DMS79 treated with DMSO at 0.1 percent for 48 hours (cell line): ENCODE data around the gene UBIAD1.
A peak's percentile ranks its signal among the peaks of the same experiment; 100 is the strongest.
"Not testable (repeated sequence)": the region's sequence is repeated elsewhere in the genome, so short reads cannot be mapped to it uniquely, and the experiment has no call there.

Experiments
- DNase-seq: peaks from one replicate; lab custom pipeline; 2025; lab: John Stamatoyannopoulos, UW

Gene UBIAD1

DNA sequence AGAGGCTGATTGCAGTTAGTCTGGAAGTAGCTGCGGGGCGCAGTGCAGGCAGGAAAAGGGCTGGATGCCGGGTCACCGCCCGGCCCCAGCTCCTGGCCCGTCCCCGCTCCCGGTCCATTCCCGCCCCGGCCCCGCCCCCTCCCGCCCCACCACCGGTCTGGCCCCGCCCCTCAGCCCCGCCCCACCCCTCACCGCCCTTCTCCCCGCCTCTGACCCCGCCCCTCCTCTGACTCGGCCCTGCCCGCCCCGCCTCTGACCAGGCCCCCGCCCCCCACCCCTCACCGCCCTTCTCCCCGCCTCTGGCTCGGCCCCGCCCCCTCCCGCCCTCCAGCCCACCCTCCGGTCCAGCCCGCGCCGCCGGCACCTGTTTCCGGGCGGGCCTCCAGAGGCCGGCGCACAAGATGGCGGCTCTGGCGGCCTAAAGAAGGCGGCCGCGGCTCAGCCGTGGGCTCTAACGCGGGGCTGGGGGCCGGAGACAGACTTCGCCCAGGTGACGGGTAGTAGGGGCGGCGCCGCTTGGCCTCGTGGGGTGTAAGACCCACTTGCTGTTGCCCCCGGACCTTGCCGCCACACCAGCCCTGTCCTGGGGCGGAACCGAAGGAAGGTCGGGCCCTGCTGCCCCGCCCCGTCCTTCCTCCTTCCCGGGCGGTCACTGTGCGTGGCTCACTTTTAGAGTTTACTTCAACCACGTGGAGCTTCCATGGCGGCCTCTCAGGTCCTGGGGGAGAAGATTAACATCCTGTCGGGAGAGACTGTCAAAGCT, at the start of gene UBIAD1:
TSS of gene UBIAD1 (plus strand) at position 367 of the 763 bp plus-strand sequence. CDS start at position 701, 334 bp downstream.
- peak; percentile 75 for DNase-seq

DNA sequence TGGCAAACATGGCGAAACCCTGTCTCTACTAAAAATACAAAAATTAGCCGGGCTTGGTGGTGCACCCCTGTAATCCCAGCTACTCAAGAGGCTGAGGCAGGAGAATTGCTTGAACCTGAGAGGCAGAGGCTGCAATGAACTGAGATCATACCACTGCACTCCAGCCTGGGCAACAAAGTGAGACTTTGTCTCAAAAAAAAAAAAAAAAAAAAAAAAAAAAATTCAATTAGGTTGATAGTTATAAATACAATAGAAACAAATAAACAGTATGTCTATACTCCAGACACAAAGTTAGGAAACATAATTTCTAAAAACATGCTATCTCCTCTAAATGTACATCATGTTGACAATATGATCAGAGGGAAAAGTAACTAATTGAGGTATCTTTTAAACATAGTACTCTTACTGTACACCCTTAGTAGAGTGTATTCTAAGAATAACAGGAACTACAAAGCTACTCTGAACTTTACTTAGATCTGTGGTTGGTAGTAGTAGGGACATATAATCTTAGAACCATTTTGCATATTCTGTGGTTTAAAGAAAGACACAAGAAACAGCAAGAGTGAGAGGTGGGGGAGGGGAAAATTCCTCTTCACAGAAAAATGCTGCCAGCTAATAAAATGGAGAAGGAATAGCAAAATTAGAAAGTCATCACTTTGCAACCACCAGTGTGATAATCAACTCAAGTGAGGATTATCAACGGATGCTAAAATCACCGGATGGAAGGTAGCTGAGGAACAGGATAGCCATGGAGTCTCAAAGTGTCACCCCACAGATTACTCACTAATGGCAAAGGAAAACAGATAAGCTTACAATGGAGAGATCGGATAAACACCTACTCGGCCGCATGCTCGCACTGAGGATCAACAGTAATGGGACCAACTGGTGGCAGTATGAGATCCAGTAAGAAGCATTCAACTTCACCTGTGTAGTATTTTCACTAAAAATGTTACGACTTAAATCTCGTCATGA, 45.6 kb upstream of the UBIAD1 start:
- no peak for DNase-seq

DNA sequence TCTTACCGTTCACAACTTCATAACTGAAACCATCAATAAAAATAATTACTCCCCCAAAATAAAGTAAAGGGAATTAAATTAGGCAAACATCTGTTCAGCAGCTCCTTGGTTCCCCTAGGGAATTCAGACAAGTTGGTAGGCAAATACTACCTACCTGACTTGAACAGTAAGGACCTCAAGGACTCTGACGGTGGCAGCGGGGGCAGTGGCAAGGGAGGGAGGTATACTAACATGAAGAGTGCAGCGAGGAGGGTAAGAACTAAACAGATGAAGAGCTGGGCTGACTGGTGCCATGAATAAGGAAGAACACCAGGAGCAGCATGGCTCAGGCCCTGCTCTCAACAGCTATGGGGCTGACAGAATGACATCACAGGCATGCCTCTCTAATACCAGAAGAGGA, 43.8 kb upstream of the UBIAD1 start:
- DNase-seq = peak; percentile 48

DNA sequence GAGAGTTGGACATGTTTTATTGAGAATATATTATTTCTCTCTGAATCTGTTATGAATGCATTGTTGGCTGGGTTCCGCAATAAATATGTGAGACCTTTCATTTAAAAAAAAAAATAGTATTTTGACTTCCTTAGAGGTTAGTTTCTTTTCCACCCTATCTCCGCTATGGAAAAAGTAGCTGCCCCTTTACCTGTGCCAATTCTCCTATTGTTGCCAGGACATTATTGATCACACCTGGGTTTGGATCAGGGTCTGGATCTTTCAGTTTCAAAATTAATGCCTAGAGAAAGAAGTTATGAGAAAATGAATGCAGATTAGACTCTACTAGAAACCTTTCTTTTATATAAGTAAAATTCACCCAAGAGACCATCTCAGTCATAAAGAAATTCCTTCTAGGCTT, 39.8 kb upstream of the UBIAD1 start:
- DNase-seq = no peak

- no peak for DNase-seq
Observed at GRCh38 chr1:11237356-11237755, 35.6 kb upstream of the UBIAD1 start.

DNA sequence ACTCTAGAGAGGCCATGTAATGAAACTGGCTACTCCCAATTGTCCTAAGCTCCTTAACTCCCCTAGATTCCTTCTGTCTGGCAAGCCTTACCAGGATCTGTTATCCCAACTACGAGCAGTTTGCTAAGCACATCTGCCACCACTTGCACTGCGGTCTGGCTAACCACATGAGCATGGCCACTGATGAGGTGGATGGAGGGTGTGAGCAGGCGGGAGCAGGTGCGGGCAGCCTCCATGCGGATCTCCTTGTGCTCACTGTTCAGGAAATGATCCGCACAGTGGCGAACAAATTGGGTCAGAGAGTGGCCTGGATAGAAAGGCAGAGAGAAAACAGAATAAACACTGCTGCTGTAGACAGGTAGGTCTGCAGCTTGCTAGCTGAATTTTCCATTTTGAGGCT, 34.7 kb upstream of the UBIAD1 start:
- DNase-seq = no peak

DNA sequence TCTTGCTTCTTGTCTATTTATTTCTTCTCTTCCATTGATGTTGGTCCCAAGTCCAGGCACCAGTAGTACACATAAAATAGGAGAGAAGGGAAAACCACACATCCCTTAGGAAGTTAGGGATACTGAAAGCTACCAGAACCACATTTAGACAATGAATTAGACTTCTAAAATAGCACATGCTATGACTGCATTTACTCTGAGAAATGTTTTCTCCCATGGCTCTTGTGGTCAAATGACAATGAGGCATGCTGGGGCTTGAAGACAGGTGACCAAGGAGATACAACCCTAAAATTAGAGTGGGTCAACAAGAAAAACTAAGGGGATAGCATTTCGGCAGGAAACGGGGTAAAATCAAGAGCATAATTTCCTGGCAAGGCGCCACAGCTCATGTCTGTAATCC, 27.8 kb upstream of the UBIAD1 start:
- no peak for DNase-seq

- no peak for DNase-seq
Observed at GRCh38 chr1:11245904-11246719, 26.9 kb upstream of the UBIAD1 start.

- no peak for DNase-seq
Observed at GRCh38 chr1:11248169-11248568, 24.8 kb upstream of the UBIAD1 start.

- DNase-seq = no peak
Observed at GRCh38 chr1:11252538-11252937, 20.5 kb upstream of the UBIAD1 start.

- no peak for DNase-seq
Observed at GRCh38 chr1:11253226-11253625, 19.8 kb upstream of the UBIAD1 start.

DNA sequence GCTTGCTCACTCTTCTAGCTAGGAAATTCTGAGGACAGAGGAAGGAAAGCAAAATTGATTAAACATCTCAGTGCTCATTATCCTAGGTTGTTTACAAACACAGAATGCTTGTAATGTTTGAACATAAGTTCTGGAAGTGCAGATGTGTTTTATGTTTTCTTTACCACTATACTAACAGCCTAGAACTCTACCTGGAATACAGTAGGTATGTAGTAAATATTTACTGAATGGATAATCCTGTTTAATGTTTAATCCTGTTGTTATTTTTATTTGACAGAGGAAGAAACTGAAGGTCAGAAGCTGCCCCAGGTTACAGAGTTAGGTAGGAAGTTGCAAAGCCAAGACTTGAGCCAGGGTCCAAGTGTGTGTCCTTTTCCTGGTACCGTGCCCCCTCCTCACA, 16.7 kb upstream of the UBIAD1 start:
- no peak for DNase-seq

DNA sequence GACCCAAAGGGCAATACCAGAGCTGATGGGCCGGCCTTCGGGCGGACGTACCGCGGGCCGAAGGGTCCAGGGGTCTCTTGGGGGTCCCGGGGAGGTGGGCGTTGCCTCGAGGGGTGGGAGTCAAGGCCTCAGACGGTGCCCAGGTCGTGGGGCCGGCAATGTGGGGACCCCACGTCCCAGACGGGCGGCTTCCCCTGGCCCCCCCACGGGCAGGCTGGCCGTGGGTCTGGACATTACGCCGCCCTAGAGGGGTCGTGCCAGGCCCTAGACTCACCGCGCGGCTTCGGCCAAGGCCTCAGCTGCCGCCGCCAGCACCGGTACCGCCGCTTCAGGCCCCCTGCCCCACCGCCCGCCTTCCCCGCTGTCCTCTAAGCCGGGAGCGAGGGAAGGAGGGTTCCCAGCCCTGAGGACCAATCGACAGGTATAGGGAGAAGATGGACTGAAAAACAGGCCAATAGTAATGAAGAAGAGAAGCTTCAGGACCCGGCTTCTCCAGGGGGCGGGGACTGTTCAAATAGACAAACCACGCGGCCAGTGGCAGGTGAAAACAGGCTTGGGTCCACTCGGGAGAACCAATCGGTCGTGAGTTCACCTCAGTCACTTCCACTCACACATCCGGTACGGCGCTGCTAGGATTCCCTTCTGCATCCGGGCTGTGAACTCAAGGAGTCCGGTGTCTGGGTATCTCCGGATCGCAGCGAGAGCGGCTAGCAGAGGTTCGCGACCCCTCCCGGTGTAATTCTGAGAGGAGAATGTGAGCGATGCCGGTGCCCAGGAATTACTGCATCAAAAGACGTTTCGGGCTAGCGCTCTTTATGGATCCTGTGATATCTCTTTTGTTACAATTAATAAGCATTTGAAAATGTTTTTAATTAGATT, 10.6 kb upstream of the UBIAD1 start, which contains the start of gene MTOR:
TSS of gene MTOR (minus strand) at position 381 of the 879 bp plus-strand sequence. CDS start 3,142 bp downstream, outside the sequence.
- DNase-seq = peak; percentile 100

- DNase-seq = no peak
Observed at GRCh38 chr1:11266268-11267074, 6.5 kb upstream of the UBIAD1 start.

DNA sequence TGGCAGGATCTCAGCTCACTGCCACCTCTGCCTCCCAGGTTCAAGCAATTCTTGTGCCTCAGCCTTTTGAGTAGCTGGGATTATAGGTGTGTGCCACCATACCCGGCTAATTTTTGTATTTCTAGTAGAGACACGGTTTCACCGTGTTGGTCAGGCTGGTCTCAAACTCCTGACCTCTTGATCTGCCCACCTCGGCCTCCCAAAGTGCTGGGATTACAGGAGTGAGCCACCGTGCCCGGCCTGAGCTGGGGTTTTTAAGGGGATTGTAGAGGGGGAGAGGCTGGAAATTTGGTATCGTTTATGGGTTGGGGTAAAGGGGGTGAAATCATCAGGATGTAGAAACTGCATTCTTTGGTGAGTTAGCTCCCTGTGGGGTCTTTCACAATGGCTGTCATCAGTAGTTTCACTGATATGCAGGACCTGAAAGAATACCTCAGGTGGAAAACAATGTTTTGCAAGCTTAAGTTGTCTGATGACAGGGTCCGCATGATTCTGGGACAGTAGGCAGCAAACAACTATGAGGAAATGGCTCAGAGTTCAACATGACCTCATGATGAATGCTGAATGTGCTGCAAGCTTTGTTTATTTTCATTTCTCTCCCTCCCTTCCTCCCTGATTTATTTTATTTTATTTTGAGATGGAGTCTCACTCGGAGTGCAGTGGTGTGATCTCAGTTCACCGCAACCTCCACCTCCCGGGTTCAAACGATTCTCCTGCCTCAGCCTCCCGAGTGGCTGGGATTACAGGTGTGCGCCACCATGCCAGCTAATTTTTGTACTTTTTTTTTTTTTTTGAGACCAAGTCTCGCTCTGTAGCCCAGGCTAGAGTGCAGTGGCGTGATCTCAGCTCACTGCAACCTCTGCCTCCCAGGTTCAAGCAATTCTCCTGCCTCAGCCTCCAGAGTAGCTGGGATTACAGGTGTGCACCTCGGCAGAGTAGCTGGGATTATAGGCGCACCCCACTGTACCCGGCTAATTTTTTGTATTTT, 5.4 kb upstream of the UBIAD1 start:
- not testable (repeated sequence) for DNase-seq

DNA sequence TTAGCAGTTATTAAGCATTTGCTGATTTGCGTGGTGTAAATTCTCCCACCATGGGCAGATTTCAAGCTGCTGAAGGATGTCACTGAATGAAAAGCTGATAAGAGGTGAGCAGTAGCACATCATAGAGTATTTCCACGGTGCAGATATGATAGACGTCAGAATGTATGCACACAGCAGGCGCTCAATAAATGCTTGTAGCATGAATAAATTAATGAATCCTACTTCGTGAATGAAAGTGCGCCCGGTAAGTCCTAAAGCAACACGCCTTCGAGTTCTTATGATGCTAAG, 510 bp upstream of the UBIAD1 start:
- DNase-seq = no peak

- no peak for DNase-seq
Observed at GRCh38 chr1:11273595-11274234, 717 bp downstream of the UBIAD1 start.

- DNase-seq = no peak
Observed at GRCh38 chr1:11279152-11279551, 6.2 kb downstream of the UBIAD1 start.

DNA sequence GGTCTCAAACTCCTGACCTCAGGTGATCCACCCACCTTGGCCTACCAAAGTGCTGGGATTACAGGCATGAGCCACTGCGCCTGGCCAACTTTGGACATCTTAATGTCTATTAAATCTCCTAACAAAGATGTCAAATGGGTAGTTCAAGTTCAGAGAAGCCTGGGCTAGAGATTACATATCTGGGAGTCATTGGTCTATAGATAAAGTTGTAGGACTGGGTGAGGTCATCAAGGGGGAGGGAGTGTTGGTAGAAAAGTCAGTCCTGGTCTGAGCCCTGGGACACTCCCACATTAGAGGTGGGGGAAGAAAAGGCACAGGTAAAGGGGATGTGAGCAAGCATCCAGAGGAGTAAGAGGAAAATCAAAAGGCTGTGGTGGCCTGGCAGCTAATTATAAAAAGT, 6.6 kb downstream of the UBIAD1 start:
- DNase-seq = no peak
